Uterus (tissue), 2 donors: ENCODE results near the gene FHIP1A.

Source experiments
- POLR2A ChIP-seq, 2 donors: fragments of 450-650 bp; IDR thresholded peaks; one replicate each; pipeline ENCODE4 v1.6.1; 2016; ENCODE audit warnings: antibody characterized with exemption in 2 of 2, mild to moderate bottlenecking in 1 of 2, moderate library complexity in 1 of 2
- TF ChIP-seq, protein P1 (sequence below), 4 experiments: fragments of 200-600 bp in 2 of 4; fragments of 450-650 bp in 2 of 4; sonication (generic) in 2 of 4; IDR thresholded peaks; one replicate each; pipeline ENCODE4 v1.5.1; 2016 to 2019; ENCODE audit warnings: antibody characterized with exemption in 4 of 4, mild to moderate bottlenecking in 2 of 4, moderate library complexity in 1 of 4

GRCh38 chr4:151436093-151436518, 27.1 kb downstream of the FHIP1A start:
- TF ChIP-seq, protein P1, sequence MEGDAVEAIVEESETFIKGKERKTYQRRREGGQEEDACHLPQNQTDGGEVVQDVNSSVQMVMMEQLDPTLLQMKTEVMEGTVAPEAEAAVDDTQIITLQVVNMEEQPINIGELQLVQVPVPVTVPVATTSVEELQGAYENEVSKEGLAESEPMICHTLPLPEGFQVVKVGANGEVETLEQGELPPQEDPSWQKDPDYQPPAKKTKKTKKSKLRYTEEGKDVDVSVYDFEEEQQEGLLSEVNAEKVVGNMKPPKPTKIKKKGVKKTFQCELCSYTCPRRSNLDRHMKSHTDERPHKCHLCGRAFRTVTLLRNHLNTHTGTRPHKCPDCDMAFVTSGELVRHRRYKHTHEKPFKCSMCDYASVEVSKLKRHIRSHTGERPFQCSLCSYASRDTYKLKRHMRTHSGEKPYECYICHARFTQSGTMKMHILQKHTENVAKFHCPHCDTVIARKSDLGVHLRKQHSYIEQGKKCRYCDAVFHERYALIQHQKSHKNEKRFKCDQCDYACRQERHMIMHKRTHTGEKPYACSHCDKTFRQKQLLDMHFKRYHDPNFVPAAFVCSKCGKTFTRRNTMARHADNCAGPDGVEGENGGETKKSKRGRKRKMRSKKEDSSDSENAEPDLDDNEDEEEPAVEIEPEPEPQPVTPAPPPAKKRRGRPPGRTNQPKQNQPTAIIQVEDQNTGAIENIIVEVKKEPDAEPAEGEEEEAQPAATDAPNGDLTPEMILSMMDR (IDR thresholded peaks at IDR 0.05), result no peak
- TF ChIP-seq POLR2A (IDR thresholded peaks at IDR 0.05), result no peak
